Suprapubic skin (tissue), 4 donors: ENCODE results near the gene SYNJ2.

ENCODE experiments used
- CTCF ChIP-seq, 2 donors: fragments of 200-600 bp in 1 of 2; fragments of 450-650 bp in 1 of 2; sonication (generic) in 1 of 2; IDR thresholded peaks; one replicate each; pipeline ENCODE4 v1.5.1; 2016 to 2019; ENCODE audit warnings: antibody characterized with exemption in 2 of 2, mild to moderate bottlenecking in 1 of 2, moderate library complexity in 1 of 2
- EP300 ChIP-seq: sonication (generic); formaldehyde crosslinking; IDR thresholded peaks from one replicate; pipeline ENCODE4 v1.6.1; 2017; ENCODE audit warnings: antibody characterized with exemption
- POLR2A ChIP-seq, 2 donors: fragments of 450-650 bp; IDR thresholded peaks; one replicate each; pipeline ENCODE4 v1.6.1; 2017; ENCODE audit warnings: antibody characterized with exemption in 2 of 2, mild to moderate bottlenecking in 2 of 2, moderate library complexity in 2 of 2
- POLR2AphosphoS5 ChIP-seq, 3 donors: sonication (generic); formaldehyde crosslinking; IDR thresholded peaks; one replicate each; pipeline ENCODE4 v1.6.1; 2017; ENCODE audit warnings: antibody characterized with exemption in 3 of 3

- TF ChIP-seq CTCF (IDR thresholded peaks at IDR 0.05) (no peak), POLR2A (IDR thresholded peaks at IDR 0.05) (no peak), POLR2AphosphoS5 (IDR thresholded peaks at IDR 0.05) (no peak), EP300 (no peak)
Observed at GRCh38 chr6:158011478-158011920, 29.8 kb downstream of the SYNJ2 start.
